ENCODE results near the gene DHRS13. TPM values are rescaled to one million over a fixed set of nuclear protein-coding genes. Genes with fewer than 3 reads are reported as not detected.

DHRS13 gene
- total and polyA plus RNA-seq, 11 donors, result 2.2 to 6.3 (median 2.9) TPM

GRCh38 chr17:28873839-28874238 lies 29.0 kb downstream of the DHRS13 start:
- ATAC-seq, result no peak
- 91 to 93% (median 92%) methylated on average over 7 of the region's 7 CpGs for WGBS, 4 donors
- TF ChIP-seq POLR2A (IDR thresholded peaks at IDR 0.05), result no peak
- TF ChIP-seq, protein P1, sequence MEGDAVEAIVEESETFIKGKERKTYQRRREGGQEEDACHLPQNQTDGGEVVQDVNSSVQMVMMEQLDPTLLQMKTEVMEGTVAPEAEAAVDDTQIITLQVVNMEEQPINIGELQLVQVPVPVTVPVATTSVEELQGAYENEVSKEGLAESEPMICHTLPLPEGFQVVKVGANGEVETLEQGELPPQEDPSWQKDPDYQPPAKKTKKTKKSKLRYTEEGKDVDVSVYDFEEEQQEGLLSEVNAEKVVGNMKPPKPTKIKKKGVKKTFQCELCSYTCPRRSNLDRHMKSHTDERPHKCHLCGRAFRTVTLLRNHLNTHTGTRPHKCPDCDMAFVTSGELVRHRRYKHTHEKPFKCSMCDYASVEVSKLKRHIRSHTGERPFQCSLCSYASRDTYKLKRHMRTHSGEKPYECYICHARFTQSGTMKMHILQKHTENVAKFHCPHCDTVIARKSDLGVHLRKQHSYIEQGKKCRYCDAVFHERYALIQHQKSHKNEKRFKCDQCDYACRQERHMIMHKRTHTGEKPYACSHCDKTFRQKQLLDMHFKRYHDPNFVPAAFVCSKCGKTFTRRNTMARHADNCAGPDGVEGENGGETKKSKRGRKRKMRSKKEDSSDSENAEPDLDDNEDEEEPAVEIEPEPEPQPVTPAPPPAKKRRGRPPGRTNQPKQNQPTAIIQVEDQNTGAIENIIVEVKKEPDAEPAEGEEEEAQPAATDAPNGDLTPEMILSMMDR (IDR thresholded peaks at IDR 0.05), result no peak
- Histone ChIP-seq H3K27me3 (no peaks in the 10 kb centered on the region), H3K4me3 (no peak overlapping the region), H3K36me3 (peaks cover 0 to 10% (median 3%) of the 10 kb centered on the region in 9 donors), H3K4me1 (no peaks in the 10 kb centered on the region), H3K27ac (no peak overlapping the region), H3K9me3 (no peaks in the 10 kb centered on the region)
- intact Hi-C loops (cut with DNase I), result loop anchor here in 1 of 10 donors (2.0 kb wide), 1 partner anchor 67 kb away; no protein-coding TSS in a partner anchor
- DNase-seq, result no peak

DNA sequence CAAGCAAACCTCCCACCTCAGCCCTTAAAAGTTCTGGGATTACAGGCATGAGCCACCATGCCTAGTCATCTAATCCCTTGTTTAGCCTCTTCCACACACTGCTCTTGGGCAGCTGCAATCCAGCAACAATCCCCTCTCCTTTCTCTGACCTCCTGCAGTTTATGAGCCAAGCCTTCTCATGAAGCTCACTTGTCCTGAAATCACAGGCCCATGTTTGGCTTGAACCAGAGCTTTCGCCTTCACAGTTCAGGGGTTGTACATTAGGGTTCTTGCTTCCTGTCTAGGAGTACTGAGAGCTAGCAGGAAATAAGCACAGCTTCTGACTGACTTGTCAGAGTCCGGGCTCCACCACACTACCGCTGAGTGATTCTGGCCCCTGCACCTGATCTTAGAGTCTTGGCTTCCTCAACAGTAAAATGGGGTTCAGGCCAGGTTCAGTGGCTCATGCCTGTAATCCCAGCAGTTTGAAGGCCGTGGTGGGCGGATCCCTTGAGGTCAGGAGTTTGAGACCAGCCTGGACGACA lies 31.8 kb downstream of the DHRS13 start:
- ATAC-seq, result no peak
- 75 to 88% (median 81%) methylated on average over 5 to 6 of the region's 6 CpGs for WGBS, 4 donors

GRCh38 chr17:28867276-28867675 lies 35.6 kb downstream of the DHRS13 start:
- Histone ChIP-seq H3K9me3 (no peaks in the 10 kb centered on the region), H3K4me3 (no peak overlapping the region), H3K27ac (no peak overlapping the region), H3K36me3 (no peaks in the 10 kb centered on the region), H3K4me1 (no peaks in the 10 kb centered on the region), H3K27me3 (no peaks in the 10 kb centered on the region)
- DNase-seq (no peak), ATAC-seq (no peak)
- WGBS, 4 donors, result 78 to 85% (median 82%) methylated on average over 7 of the region's 7 CpGs
- no peak for TF ChIP-seq POLR2A (IDR thresholded peaks at IDR 0.05)
- TF ChIP-seq, protein P1 (IDR thresholded peaks at IDR 0.05), result no peak
- intact Hi-C loops (cut with DNase I), result loop anchor here in 1 of 10 donors (10.0 kb wide), 1 partner anchor 102 kb away; no protein-coding TSS in a partner anchor

More for the DNA sequence above, 31.8 kb downstream of the DHRS13 start:
- intact Hi-C loops (cut with DNase I), result no loop called here
- no peaks in the 10 kb centered on the region for H3K9me3 ChIP-seq
- DNase-seq, result peak in 1 of 5 donors; percentile 25
- no peaks in the 10 kb centered on the region for H3K36me3 ChIP-seq
- TF ChIP-seq POLR2A (IDR thresholded peaks at IDR 0.05), result no peak
- TF ChIP-seq, protein P1 (IDR thresholded peaks at IDR 0.05), result no peak
- H3K27me3 ChIP-seq, result no peaks in the 10 kb centered on the region
- peak overlapping the region in 1 of 12 donors; percentile 40 for H3K27ac ChIP-seq
- no peaks in the 10 kb centered on the region for H3K4me1 ChIP-seq
- H3K4me3 ChIP-seq, result no peak overlapping the region

- Histone ChIP-seq H3K9me3 (no peaks in the 10 kb centered on the region), H3K4me1 (no peaks in the 10 kb centered on the region), H3K27me3 (no peaks in the 10 kb centered on the region), H3K36me3 (peaks cover 0 to 6% (median 2%) of the 10 kb centered on the region in 9 donors), H3K4me3 (no peak overlapping the region), H3K27ac (no peak overlapping the region)
- DNase-seq (peak in 1 of 5 donors; percentile 7), ATAC-seq (no peak)
- TF ChIP-seq, protein P1 (IDR thresholded peaks at IDR 0.05), result no peak
- no peak for TF ChIP-seq POLR2A (IDR thresholded peaks at IDR 0.05)
- 86 to 91% (median 88%) methylated on average over 13 of the region's 13 CpGs for WGBS, 4 donors
- intact Hi-C loops (cut with DNase I), result loop anchor here in 1 of 10 donors (10.0 kb wide), 1 partner anchor 101 kb away; no protein-coding TSS in a partner anchor
Observed at GRCh38 chr17:28865946-28866752, 36.7 kb downstream of the DHRS13 start.
